ENCODE measurements around the gene NSF.
A peak's percentile ranks its signal among the peaks of the same experiment; 100 is the strongest.
"Not testable (repeated sequence)": the region's sequence is repeated elsewhere in the genome, so short reads cannot be mapped to it uniquely, and the experiment has no call there.

NSF gene

DNA sequence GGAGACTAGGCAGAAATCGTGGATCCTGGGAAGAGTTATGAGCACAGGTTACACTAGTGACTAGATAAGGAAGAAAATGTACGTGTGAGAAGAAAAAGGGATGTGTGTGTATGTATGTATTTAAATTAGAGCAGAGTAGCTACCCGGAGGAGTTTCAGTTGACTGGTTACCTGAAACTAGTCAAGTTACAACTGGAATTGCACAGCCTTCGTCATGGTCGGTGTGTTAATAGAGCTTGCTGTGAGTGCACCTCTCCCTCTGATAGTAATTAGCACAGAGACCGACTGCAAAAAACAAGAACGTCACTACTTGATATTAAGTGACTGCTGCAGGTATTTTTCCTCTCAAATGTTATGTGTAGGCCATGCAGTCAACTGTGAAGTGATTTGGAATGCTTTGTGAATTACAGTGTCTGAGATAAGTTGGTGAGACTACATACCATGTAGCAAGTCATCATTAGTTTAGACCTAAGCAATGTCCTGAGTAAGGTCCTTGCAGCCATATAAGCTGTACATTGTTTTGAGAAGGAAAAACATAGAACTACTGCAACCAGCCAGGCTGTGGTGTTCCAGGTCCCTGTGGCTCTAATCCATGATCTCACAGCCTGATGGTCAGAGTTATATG, 132.3 kb downstream of the NSF start:
- DNase-seq, result no peak

DNA sequence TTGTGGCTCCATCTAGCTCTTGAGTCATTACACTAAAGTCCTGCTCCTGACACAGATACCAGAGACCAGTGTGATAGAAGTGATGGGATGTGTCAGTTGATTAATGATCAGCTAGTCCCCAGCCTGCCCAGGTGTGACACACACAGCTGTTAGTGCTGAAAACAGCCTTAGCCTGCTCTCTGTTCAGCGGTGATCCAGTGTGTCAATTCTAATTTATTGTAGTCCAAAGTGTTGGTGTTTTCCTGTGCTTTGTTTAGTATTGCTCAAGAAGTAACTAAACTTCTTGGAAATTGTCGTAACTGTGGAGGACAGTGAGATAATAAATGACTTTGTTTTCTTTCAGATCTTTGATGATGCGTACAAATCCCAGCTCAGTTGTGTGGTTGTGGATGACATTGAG, 135.7 kb downstream of the NSF start:
- no peak for DNase-seq

- DNase-seq, result no peak
These were observed 137.3 kb downstream of the NSF start for GRCh38 chr17:46727572-46728348.

GRCh38 chr17:46730026-46730425, 139.6 kb downstream of the NSF start:
- DNase-seq, result no peak

- no peak for DNase-seq
These were observed 140.2 kb downstream of the NSF start for GRCh38 chr17:46730679-46731078.

DNA sequence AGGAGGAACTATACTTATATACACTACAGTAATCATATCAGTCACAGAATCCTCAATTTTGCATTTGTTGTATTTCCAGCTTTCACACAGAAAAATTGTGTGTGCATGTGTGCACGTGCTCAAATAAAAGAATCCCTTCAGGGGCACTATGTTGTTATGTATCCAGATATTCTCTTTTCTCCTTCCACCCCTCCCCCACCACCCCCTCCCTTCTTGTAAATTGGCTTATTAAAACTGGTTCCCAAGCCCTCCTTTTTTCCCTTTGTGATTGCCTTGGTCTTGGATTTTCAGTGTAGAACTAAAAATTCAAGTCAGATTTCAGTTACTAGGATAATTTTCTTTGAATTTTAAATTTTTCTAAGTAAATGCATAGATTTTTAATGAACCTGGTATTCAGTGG, 141.7 kb downstream of the NSF start:
- no peak for DNase-seq

- DNase-seq, result no peak
These were observed 142.4 kb downstream of the NSF start for GRCh38 chr17:46732754-46733398.

DNA sequence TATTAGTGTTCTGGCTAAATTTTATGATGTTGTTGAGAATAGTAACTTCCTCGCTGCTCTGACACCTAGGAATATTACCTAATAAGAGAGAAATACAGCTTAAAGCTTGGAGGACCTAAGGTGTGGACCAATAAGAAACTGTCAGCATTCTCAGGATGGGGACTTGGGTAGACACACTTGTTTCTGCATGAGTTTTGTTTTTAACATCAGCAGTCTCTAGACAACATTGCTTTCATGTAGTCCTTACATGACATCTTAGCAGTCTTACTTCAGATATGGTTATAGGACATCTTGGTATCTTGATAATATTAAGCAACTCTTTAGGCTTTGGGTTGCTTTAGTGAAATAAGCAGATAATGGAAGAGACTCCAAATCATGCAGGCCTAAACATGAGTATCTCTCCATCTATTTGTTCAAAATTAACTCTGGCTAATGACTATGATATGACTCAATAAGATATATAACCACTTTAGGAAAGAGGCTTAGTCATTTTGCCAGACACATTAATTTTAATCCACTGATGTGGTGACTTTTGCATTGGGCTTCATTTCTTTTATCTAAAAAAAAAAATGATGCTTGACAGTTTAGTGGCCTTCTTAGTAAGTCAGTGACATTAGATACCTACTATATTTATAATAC, 143.5 kb downstream of the NSF start:
- no peak for DNase-seq

DNA sequence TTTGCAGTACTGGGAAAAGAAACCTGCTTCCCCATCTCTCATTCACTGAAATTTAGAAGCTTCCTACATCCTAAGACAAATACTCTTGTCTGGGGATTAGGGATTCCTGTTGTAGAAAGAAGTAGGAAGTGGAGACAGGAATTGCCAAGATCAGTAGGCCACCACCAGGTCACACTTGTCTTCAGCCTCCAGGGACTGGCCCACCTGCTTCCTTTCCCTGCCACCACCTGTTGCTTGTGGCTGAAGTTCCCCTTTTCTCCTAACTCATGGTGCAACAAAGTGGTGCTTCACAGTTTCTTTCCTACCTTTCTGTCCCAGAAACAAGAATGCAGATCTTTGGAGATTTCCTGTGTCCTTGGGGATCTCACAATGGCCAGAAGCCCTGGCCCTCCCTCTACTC, 145.6 kb downstream of the NSF start:
- DNase-seq, result no peak

DNA sequence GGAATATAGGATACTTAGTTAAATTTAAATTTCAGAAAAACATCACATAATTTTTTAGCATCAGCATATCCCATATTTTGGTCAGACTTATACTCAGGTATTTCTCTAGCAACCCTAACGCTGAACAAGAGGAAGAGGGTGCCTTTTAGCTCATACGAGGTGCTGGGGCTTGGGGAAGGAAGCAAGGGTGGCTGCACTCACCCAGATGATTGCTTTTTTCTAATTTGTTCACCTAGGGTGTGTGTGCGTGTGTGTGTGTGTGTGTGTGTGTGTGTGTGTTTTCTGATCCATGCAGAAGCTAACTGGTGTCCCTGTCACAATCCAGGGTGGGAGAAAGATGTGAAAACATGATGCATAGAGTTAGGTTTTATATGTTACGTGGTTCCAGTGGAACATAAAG, 146.9 kb downstream of the NSF start:
- no peak for DNase-seq

- no peak for DNase-seq
These were observed 148.1 kb downstream of the NSF start for GRCh38 chr17:46738544-46738943.

DNA sequence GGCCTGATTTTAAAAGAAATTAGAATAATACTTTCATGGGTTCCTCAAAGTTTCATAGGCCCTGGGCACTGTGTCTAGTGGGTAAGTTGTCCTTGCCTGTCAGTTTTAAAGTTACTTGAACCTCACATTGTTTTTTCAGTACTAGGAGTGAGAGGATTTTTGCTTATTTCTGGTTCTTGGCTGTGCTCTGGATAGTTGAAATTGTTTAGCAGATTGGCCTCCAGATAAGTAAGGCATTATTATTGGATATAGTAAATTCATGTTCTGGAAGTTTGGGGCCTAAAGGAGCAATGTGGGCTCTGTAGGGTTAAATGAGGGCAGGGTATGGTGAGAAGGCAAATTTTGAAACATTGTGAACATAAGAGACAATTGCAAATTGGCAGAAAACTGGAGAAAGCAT, 149.5 kb downstream of the NSF start:
- no peak for DNase-seq

- DNase-seq, result no peak
These were observed 150.8 kb downstream of the NSF start for GRCh38 chr17:46741122-46741730.

- peak in 1 of 2 experiments; percentile 29 for DNase-seq
These were observed 152.2 kb downstream of the NSF start for GRCh38 chr17:46742565-46743270.

GRCh38 chr17:46744441-46744840, 154.0 kb downstream of the NSF start:
- DNase-seq, result no peak

GRCh38 chr17:46745376-46745775, 154.9 kb downstream of the NSF start:
- DNase-seq, result no peak

DNA sequence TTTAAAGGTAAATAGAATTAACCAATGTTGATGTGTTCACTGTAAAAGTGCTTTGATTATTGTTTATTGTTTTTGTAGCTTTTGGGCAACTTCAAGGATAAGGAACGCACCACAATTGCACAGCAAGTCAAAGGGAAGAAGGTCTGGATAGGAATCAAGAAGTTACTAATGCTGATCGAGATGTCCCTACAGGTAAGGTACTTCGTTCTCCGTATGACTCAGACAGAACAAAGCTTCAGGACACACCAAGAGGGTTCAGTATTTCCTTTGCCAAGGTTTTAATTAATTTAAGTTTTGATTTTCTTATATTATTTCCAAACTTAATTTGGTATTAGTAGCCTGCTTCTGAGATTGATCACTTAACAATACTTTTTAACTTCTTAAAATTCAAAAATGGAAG, 161.0 kb downstream of the NSF start:
- no peak for DNase-seq

DNA sequence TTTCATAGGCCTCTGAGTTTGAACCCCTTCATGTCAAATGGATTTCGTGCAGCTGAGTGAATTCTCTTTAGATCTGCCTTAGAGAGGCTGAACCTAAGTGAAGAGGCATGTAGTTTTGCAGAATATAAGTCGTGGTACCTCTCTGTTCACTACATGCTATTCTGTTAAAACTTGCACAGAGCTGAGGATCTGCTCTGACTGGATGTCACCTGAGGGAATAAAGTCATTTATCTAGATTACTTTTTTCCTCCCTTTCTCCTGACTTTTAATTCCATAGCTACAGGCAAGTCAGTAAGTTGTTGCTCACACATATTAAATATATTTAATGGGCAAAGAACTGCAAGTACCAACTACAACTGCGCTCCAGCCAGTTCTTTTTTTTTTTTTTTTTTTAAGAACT, 163.3 kb downstream of the NSF start:
- no peak for DNase-seq

DNA sequence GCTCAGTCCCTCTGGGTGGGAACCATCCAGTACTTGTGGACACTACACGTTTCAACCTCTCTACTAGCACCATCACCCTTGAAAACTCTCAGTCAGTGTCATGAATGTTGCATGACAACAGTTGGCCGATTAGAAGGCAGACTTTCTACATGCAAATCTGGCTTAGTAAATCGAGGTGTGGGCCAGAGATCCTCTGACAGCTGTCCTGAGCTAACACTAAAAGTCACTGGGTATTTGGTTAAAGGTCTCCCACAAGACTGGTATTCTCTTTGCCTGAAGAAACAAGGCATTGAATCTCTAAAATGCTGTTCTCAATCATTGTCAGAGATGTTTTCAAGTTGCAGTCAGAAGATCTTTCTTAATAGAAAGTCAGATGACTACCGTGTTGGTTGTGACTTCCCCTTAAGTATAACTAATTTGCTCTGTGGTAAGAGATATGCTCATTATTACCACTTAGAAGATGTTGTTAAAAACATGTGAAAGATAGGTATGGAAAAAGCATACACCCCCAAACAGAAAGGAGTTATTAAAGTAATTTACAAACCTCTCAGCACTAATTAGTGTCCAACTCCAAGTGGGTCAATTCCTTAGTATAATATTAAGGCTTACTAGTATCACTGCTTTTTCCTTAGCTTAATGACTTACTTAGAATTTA, 165.7 kb downstream of the NSF start:
- DNase-seq, result no peak

DNA sequence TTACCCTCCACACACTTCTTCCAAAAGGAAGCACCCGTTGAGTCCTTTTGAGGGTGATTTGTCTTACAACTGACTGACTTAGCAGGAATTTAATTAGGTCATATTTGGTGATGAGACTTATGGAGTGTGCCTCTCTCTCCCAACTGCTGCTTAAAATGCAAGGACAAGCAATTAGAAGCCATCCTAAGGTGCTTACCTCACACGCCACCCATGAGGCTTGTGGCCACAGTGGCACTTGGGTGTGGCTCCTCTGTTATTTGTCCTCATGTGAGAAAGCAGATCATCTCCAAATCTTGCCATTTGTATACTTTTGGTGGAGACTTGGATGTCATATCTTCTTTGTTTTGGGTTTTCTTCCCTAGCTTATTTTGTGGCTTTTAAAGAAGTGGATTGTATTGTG, 166.4 kb downstream of the NSF start:
- DNase-seq, result no peak

- not testable (repeated sequence) for DNase-seq
These were observed 167.1 kb downstream of the NSF start for GRCh38 chr17:46757588-46757987.

DNA sequence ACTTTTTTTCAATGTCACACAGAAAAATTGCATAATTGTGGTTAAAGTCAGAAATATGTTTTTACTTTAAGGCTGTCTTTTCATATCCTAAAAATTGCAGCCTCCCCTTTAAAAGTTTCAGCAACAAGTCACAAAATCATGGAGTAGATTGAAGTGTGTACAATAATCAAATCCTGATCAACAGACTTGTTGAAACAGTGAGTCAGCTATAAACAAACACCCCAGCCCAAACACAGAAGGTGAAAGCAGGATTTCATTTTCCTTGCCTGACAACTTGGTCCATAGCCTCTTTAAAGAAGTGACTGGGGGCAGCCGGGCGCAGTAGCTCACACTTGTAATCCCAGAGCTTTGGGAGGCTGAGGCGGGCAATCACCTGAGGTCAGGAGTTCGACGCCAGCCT, 168.1 kb downstream of the NSF start:
- no peak for DNase-seq
